ENCODE results near the gene OTULIN.

Gene OTULIN

DNA sequence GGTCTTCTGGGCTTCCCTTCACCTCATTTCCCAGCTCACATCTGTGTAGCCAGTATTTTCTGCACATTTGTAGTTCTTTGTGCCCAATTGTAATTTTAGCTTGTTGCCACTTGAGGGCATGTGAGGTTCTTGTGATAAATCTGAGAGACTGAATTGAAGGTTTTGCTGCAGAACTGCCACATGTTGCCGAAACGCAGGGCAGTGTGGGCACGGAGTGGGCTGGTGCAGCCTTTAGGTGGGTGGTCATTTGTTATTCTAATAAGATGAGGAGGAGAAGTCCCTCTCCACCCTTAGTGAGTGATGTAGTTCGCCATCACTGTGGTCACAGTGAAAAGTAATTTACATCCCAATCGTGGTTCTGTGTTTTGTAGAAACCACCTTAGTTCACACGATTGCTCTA lies 21.2 kb downstream of the OTULIN start:
- H3K27ac ChIP-seq (ENCODE audit: low read length), result no peak overlapping the region
- H3K4me3 ChIP-seq (ENCODE audit: low read length), result no peak overlapping the region
- peaks cover 57% of the 10 kb centered on the region for H3K36me3 ChIP-seq (replicated peaks; ENCODE audit: low read depth, low read length)

DNA sequence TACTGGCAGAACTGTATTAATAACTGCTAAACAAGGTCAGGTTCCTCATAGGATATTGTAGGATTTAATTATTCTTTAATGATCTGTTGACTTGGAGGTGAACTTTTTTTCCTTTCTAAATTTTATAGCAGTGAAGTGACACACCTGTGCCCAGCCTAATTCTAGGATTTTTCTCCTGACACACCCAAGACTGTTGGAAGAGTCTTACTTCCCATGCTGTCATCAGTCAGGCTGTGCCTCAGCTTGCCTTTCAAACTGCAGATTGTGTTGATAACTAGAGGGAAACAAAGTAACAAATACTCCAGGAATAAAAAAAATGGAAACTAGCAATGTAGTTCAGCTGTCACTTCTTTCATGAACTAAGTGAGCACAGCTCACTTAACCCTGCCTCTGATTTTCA lies 22.0 kb downstream of the OTULIN start:
- H3K36me3 ChIP-seq (replicated peaks; ENCODE audit: low read depth, low read length), result peaks cover 58% of the 10 kb centered on the region
- peaks cover 5% of the 10 kb centered on the region for H3K4me1 ChIP-seq (ENCODE audit: low read length)
- H3K27me3 ChIP-seq (ENCODE audit: low read depth, low read length), result no peaks in the 10 kb centered on the region
- H2AFZ ChIP-seq (ENCODE audit: low read depth, low read length), result no peak overlapping the region
- H3K4me2 ChIP-seq (ENCODE audit: low read length), result no peak overlapping the region
- TF ChIP-seq, protein P1, sequence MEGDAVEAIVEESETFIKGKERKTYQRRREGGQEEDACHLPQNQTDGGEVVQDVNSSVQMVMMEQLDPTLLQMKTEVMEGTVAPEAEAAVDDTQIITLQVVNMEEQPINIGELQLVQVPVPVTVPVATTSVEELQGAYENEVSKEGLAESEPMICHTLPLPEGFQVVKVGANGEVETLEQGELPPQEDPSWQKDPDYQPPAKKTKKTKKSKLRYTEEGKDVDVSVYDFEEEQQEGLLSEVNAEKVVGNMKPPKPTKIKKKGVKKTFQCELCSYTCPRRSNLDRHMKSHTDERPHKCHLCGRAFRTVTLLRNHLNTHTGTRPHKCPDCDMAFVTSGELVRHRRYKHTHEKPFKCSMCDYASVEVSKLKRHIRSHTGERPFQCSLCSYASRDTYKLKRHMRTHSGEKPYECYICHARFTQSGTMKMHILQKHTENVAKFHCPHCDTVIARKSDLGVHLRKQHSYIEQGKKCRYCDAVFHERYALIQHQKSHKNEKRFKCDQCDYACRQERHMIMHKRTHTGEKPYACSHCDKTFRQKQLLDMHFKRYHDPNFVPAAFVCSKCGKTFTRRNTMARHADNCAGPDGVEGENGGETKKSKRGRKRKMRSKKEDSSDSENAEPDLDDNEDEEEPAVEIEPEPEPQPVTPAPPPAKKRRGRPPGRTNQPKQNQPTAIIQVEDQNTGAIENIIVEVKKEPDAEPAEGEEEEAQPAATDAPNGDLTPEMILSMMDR (IDR thresholded peaks at IDR 0.05; ENCODE audit: low read depth, low read length), result no peak
- TF ChIP-seq EZH2phosphoT487 (IDR thresholded peaks at IDR 0.05; ENCODE audit: low read depth), result no peak
- H3K4me3 ChIP-seq (ENCODE audit: low read length), result no peak overlapping the region
- no peak overlapping the region for H3K27ac ChIP-seq (ENCODE audit: low read length)
- no peaks in the 10 kb centered on the region for H3K79me2 ChIP-seq (ENCODE audit: low read length)
- H3K9ac ChIP-seq (ENCODE audit: low read length), result no peak overlapping the region
- no peaks in the 10 kb centered on the region for H3K9me3 ChIP-seq (ENCODE audit: insufficient read depth, low read length)
- H4K20me1 ChIP-seq (ENCODE audit: insufficient read depth, low read length), result no peaks in the 10 kb centered on the region; the same call in 1 of the 2 replicates

More for the DNA sequence above, 21.2 kb downstream of the OTULIN start:
- H3K4me2 ChIP-seq (ENCODE audit: low read length), result peak overlapping the region; percentile 44
- no peaks in the 10 kb centered on the region for H3K9me3 ChIP-seq (ENCODE audit: insufficient read depth, low read length)
- H3K4me1 ChIP-seq (ENCODE audit: low read length), result peaks cover 5% of the 10 kb centered on the region
- H3K79me2 ChIP-seq (ENCODE audit: low read length), result no peaks in the 10 kb centered on the region
- no peaks in the 10 kb centered on the region; the same call in 1 of the 2 replicates for H4K20me1 ChIP-seq (ENCODE audit: insufficient read depth, low read length)
- no peaks in the 10 kb centered on the region for H3K27me3 ChIP-seq (ENCODE audit: low read depth, low read length)
- no peak overlapping the region for H2AFZ ChIP-seq (ENCODE audit: low read depth, low read length)
- no peak overlapping the region for H3K9ac ChIP-seq (ENCODE audit: low read length)
- TF ChIP-seq EZH2phosphoT487 (IDR thresholded peaks at IDR 0.05; ENCODE audit: low read depth), result no peak
- TF ChIP-seq, protein P1 (IDR thresholded peaks at IDR 0.05; ENCODE audit: low read depth, low read length), result peak; percentile 61

DNA sequence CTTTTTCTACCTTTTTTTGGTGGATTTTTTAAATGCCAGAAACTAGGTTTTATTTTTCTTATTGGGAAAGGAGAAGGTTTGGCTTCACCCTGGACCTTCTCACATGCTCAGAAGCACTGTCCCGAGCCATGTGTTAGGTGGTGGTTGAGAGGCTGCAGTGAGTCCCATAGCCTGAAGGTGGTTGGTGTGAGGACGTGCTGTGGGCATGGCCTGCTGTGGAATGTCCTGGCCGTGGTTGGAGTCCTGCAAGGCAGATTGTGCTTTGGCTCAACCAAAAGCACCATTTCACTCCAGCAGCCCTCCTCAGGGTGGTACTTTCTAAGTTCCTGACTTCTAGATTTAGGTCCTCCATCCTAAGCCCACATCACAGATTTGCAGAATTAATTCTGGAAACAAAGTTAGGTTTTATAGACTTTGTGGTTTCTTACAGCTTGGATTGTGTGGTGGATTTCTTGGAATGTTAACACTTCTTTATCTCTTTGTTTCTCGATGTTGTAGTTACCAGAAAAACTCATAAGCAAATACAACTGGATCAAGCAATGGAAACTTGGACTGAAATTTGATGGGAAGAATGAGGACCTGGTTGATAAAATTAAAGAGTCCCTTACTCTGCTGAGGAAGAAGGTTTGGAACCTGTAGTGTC lies 22.6 kb downstream of the OTULIN start:
- H3K36me3 ChIP-seq (replicated peaks; ENCODE audit: low read depth, low read length), result peaks cover 54% of the 10 kb centered on the region
- H3K27ac ChIP-seq (ENCODE audit: low read length), result no peak overlapping the region

DNA sequence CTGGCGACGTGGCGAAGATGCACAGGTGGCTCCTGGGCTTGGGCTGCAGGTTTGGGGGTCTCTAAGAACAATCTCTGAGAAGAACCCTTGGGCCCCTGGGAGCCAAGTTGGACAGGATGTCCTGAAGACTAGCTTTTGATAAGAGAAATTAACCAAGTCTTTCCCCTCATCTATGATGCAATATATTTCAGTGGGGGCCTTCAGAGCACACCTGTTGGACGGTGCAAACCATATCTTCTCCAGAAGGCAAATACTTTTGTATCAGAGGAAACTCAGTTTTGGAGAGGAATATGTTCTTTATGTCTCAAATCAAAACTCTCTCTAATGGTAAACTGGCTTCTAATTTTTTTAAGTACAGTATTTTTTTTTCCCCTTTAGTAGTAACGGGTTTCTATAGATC lies 28.6 kb downstream of the OTULIN start:
- Histone ChIP-seq H3K36me3 (replicated peaks; ENCODE audit: low read depth, low read length) (peaks cover 65% of the 10 kb centered on the region), H3K4me3 (ENCODE audit: low read length) (no peak overlapping the region), H3K4me2 (ENCODE audit: low read length) (no peak overlapping the region), H4K20me1 (ENCODE audit: insufficient read depth, low read length) (no peaks in the 10 kb centered on the region), H3K27me3 (ENCODE audit: low read depth, low read length) (no peaks in the 10 kb centered on the region), H3K9me3 (ENCODE audit: insufficient read depth, low read length) (no peaks in the 10 kb centered on the region), H3K79me2 (ENCODE audit: low read length) (no peaks in the 10 kb centered on the region), H3K4me1 (ENCODE audit: low read length) (peaks cover 13% of the 10 kb centered on the region), H3K9ac (ENCODE audit: low read length) (no peak overlapping the region), H3K27ac (ENCODE audit: low read length) (no peak overlapping the region), H2AFZ (ENCODE audit: low read depth, low read length) (no peak overlapping the region)
- no peak for TF ChIP-seq EZH2phosphoT487 (IDR thresholded peaks at IDR 0.05; ENCODE audit: low read depth)
- TF ChIP-seq, protein P1 (IDR thresholded peaks at IDR 0.05; ENCODE audit: low read depth, low read length), result no peak

More for the DNA sequence above, 22.6 kb downstream of the OTULIN start:
- peaks cover 5% of the 10 kb centered on the region for H3K4me1 ChIP-seq (ENCODE audit: low read length)
- no peaks in the 10 kb centered on the region for H3K27me3 ChIP-seq (ENCODE audit: low read depth, low read length)
- no peaks in the 10 kb centered on the region for H3K9me3 ChIP-seq (ENCODE audit: insufficient read depth, low read length)
- H4K20me1 ChIP-seq (ENCODE audit: insufficient read depth, low read length), result no peaks in the 10 kb centered on the region; the same call in 1 of the 2 replicates
- no peak overlapping the region for H3K4me3 ChIP-seq (ENCODE audit: low read length)
- H3K4me2 ChIP-seq (ENCODE audit: low read length), result no peak overlapping the region
- no peaks in the 10 kb centered on the region for H3K79me2 ChIP-seq (ENCODE audit: low read length)
- TF ChIP-seq EZH2phosphoT487 (IDR thresholded peaks at IDR 0.05; ENCODE audit: low read depth), result no peak
- no peak overlapping the region for H2AFZ ChIP-seq (ENCODE audit: low read depth, low read length)
- H3K9ac ChIP-seq (ENCODE audit: low read length), result no peak overlapping the region

Data from OCI-LY3 (cell line).